MM.1S (cell line): ENCODE measurements around the gene FARSB.

Experiments
- CTCF ChIP-seq: fragments of 300-600 bp; sonication (generic); IDR thresholded peaks from 2 replicates; pipeline ENCODE4 v1.5.1; 2016; ENCODE audit warnings: antibody characterized with exemption, low read length, mixed read lengths
- EZH2 ChIP-seq: fragments of 300-600 bp; sonication (generic); optimal IDR thresholded peaks from 2 replicates; pipeline ENCODE3; 2017; ENCODE audit warnings: low read depth, mild to moderate bottlenecking, antibody characterized with exemption, low read length, mixed read lengths

GRCh38 chr2:222701721-222702131, 45.8 kb upstream of the FARSB start:
- TF ChIP-seq CTCF (no peak), EZH2 (no peak)
